NCI-H187 treated with DMSO at 0.1 percent for 48 hours (cell line): ENCODE measurements around the gene CALR3.
"Not testable (repeated sequence)": the region's sequence is repeated elsewhere in the genome, so short reads cannot be mapped to it uniquely, and the experiment has no call there.

ENCODE experiments used
- DNase-seq: peaks from one replicate; lab custom pipeline; 2025; lab: John Stamatoyannopoulos, UW

The CALR3 gene

GRCh38 chr19:16457195-16457953 lies 38.6 kb downstream of the CALR3 start:
- no peak for DNase-seq

- DNase-seq: no peak
Observed at GRCh38 chr19:16456652-16457194, 39.2 kb downstream of the CALR3 start.

GRCh38 chr19:16455489-16455888 lies 40.5 kb downstream of the CALR3 start:
- no peak for DNase-seq

GRCh38 chr19:16454351-16454918 lies 41.5 kb downstream of the CALR3 start:
- no peak for DNase-seq

- DNase-seq: no peak
Observed at GRCh38 chr19:16452325-16452724, 43.6 kb downstream of the CALR3 start.

- no peak for DNase-seq
Observed at GRCh38 chr19:16449330-16449961, 46.5 kb downstream of the CALR3 start.

- not testable (repeated sequence) for DNase-seq
Observed at GRCh38 chr19:16448872-16449271, 47.1 kb downstream of the CALR3 start.

- DNase-seq: no peak
Observed at GRCh38 chr19:16446724-16447368, 49.1 kb downstream of the CALR3 start.

- no peak for DNase-seq
Observed at GRCh38 chr19:16446108-16446723, 49.8 kb downstream of the CALR3 start.

GRCh38 chr19:16445238-16446107 lies 50.5 kb downstream of the CALR3 start:
- DNase-seq: no peak

GRCh38 chr19:16444269-16444600 lies 51.7 kb downstream of the CALR3 start:
- DNase-seq: no peak

GRCh38 chr19:16442386-16443276 lies 53.3 kb downstream of the CALR3 start:
- no peak for DNase-seq

GRCh38 chr19:16441661-16442162 lies 54.3 kb downstream of the CALR3 start:
- DNase-seq: no peak

- no peak for DNase-seq
Observed at GRCh38 chr19:16436780-16437332, 59.1 kb downstream of the CALR3 start.

- no peak for DNase-seq
Observed at GRCh38 chr19:16435999-16436650, 59.8 kb downstream of the CALR3 start.

- no peak for DNase-seq
Observed at GRCh38 chr19:16435238-16435917, 60.6 kb downstream of the CALR3 start.

GRCh38 chr19:16433986-16434385 lies 62.0 kb downstream of the CALR3 start:
- DNase-seq: no peak

GRCh38 chr19:16429759-16430091 lies 66.2 kb downstream of the CALR3 start:
- DNase-seq: no peak
